Breast epithelium (tissue), 4 donors: ENCODE measurements around the gene TBRG4. TPM values are rescaled to one million over a fixed set of nuclear protein-coding genes. Genes with fewer than 3 reads are reported as not detected.
A peak's percentile ranks its signal among the peaks of the same experiment; 100 is the strongest.

Source experiments
- DNase-seq, 2 donors: peaks; one replicate each; pipeline ENCODE4 v3.0.0-alpha.2; 2019; ENCODE audit warnings: low spot score in 2 of 2
- H3K27ac ChIP-seq, 2 donors: fragments of 200-600 bp; sonication (generic) in 1 of 2; one replicate each; pipeline ENCODE4 v1.5.1; 2016 to 2019; ENCODE audit warnings: mild to moderate bottlenecking in 1 of 2
- H3K27me3 ChIP-seq, 2 donors: fragments of 200-600 bp; sonication (generic) in 1 of 2; one replicate each; pipeline versions ENCODE4 v1.5.1 to v1.6.0; 2017 to 2019; ENCODE audit warnings: control low read depth in 1 of 2, mild to moderate bottlenecking in 1 of 2
- H3K36me3 ChIP-seq: fragments of 200-600 bp; one replicate; pipeline ENCODE4 v1.5.1; 2019
- H3K4me1 ChIP-seq, 2 donors: fragments of 200-600 bp; sonication (generic); one replicate each; pipeline ENCODE4 v1.5.1; 2016 to 2019; ENCODE audit warnings: control low read depth in 1 of 2
- H3K4me3 ChIP-seq, 3 donors: fragments of 200-600 bp; sonication (generic); 1 replicate in 2 of 3; 2 replicates in 1 of 3; pipeline ENCODE4 v1.5.1; 2016 to 2019; ENCODE audit warnings: mild to moderate bottlenecking in 3 of 3, moderate library complexity in 2 of 3
- H3K9me3 ChIP-seq, 2 donors: fragments of 200-600 bp; sonication (generic) in 1 of 2; one replicate each; pipeline ENCODE4 v1.5.1; 2016 to 2019; ENCODE audit warnings: control low read depth in 1 of 2
- POLR2A ChIP-seq: fragments of 450-650 bp; IDR thresholded peaks from one replicate; pipeline ENCODE4 v1.6.1; 2016; ENCODE audit warnings: antibody characterized with exemption, mild to moderate bottlenecking, moderate library complexity
- POLR2AphosphoS5 ChIP-seq, 3 donors: sonication (generic); formaldehyde crosslinking; IDR thresholded peaks; one replicate each; pipeline ENCODE4 v1.6.1; 2017; ENCODE audit warnings: antibody characterized with exemption in 3 of 3
- intact Hi-C: fragments of 100-400 bp; cut with DNase I; formaldehyde crosslinking; loops from one replicate; pipeline ENCODE4 v1.15.1; 2023; ENCODE audit warnings: low total_unique reads
- total RNA-seq, 3 donors: library from RNA; depleted of rRNA; stranded (reverse); fragments of >200 nt; gene quantifications; one replicate each; pipeline ENCODE4 v1.1.0, GENCODE V29; 2016
- TF ChIP-seq, protein P1 (sequence below), 3 donors: fragments of 450-650 bp; IDR thresholded peaks; one replicate each; pipeline ENCODE4 v1.5.1; 2016 to 2017; ENCODE audit warnings: antibody characterized with exemption in 3 of 3, mild to moderate bottlenecking in 3 of 3, moderate library complexity in 3 of 3

TBRG4 gene
- total RNA-seq, 3 donors from 2014 or later: 37.9 to 63.8 (median 62.3) TPM

DNA sequence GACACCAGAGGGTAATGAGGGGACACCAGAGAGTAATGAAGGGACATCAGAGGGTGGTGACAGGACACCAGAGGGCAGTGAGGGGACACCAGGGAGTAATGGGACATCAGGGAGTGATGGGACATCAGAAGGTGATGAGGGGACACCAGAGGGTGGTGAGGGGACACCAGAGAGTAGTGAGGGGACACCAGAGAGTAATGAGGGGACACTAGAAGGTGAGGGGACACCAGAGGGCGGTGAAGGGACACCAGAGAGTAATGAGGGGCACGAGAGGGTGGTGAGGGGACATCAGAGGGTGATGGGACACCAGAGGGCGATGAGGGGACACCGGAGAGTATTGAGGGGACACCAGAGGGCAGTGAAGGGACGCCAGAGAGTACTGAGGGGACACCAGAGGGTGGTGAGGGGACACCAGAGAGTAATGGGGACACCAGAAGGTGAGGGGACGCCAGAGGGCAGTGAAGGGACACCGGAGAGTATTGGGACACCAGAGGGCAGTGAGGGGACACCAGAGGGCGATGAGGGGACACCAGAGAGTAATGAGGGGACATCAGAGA, 33.3 kb downstream of the TBRG4 start:
- Histone ChIP-seq H3K36me3 (no peaks in the 10 kb centered on the region), H3K27me3 (no peaks in the 10 kb centered on the region), H3K9me3 (no peaks in the 10 kb centered on the region), H3K27ac (no peak overlapping the region), H3K4me3 (no peak overlapping the region), H3K4me1 (peaks cover 0 to 8% of the 10 kb centered on the region in 2 donors)
- DNase-seq: peak in 1 of 2 donors; percentile 2
- intact Hi-C loops: no loop called here
- no peak for TF ChIP-seq POLR2A

DNA sequence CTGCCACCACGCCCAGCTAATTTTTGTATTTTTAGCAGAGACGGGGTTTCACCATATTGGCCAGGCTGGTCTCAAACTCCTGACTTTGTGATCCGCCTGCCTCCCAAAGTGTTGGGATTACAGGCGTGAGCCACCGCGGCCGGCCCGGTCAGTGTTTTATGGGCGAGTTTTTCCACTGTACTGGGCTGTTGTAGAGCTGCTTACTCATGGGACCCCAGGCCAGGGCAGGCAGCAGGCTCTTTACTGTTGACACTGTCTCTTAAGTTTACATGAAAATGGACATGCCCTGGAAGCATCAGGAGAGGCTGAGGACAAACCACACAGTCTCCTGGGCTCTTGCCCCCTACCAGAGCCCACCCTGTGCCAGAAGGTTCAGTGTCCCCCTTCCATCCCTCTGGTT, 33.9 kb downstream of the TBRG4 start:
- no peaks in the 10 kb centered on the region for H3K9me3 ChIP-seq
- H3K36me3 ChIP-seq: no peaks in the 10 kb centered on the region
- H3K27ac ChIP-seq: no peak overlapping the region
- H3K4me1 ChIP-seq: peaks cover 0 to 9% of the 10 kb centered on the region in 2 donors
- no peak for DNase-seq
- intact Hi-C loops: no loop called here
- H3K4me3 ChIP-seq: no peak overlapping the region
- TF ChIP-seq, protein P1, sequence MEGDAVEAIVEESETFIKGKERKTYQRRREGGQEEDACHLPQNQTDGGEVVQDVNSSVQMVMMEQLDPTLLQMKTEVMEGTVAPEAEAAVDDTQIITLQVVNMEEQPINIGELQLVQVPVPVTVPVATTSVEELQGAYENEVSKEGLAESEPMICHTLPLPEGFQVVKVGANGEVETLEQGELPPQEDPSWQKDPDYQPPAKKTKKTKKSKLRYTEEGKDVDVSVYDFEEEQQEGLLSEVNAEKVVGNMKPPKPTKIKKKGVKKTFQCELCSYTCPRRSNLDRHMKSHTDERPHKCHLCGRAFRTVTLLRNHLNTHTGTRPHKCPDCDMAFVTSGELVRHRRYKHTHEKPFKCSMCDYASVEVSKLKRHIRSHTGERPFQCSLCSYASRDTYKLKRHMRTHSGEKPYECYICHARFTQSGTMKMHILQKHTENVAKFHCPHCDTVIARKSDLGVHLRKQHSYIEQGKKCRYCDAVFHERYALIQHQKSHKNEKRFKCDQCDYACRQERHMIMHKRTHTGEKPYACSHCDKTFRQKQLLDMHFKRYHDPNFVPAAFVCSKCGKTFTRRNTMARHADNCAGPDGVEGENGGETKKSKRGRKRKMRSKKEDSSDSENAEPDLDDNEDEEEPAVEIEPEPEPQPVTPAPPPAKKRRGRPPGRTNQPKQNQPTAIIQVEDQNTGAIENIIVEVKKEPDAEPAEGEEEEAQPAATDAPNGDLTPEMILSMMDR (IDR thresholded peaks at IDR 0.05): no peak
- TF ChIP-seq POLR2A (no peak), POLR2AphosphoS5 (IDR thresholded peaks at IDR 0.05) (no peak)
- H3K27me3 ChIP-seq: no peaks in the 10 kb centered on the region

DNA sequence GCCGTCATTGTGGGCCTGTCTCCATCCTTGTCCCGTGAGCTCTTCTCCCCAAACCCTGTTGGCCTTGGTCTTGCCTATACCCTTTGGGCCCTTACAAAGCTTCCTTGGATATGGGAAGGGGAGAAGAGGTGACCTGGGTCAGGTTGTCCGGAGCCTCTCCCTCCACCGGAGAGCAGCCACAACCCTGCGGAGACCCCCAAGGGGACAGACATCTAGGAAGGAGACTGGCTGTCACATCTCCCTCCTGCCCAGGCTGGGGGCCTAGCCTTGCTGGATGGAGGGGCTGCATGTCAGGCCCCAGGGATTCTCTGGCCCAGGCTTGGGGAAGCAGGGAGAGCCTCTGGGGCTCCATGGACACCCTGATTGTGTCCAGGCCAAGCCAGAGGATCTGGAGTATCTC, 34.6 kb downstream of the TBRG4 start:
- intact Hi-C loops: no loop called here
- H3K4me3 ChIP-seq: no peak overlapping the region
- no peaks in the 10 kb centered on the region for H3K9me3 ChIP-seq
- TF ChIP-seq, protein P1 (IDR thresholded peaks at IDR 0.05): no peak
- TF ChIP-seq POLR2A (no peak), POLR2AphosphoS5 (IDR thresholded peaks at IDR 0.05) (no peak)
- no peaks in the 10 kb centered on the region for H3K27me3 ChIP-seq
- no peak overlapping the region for H3K27ac ChIP-seq
- H3K4me1 ChIP-seq: peaks cover 0 to 9% of the 10 kb centered on the region in 2 donors
- DNase-seq: no peak
- H3K36me3 ChIP-seq: no peaks in the 10 kb centered on the region

DNA sequence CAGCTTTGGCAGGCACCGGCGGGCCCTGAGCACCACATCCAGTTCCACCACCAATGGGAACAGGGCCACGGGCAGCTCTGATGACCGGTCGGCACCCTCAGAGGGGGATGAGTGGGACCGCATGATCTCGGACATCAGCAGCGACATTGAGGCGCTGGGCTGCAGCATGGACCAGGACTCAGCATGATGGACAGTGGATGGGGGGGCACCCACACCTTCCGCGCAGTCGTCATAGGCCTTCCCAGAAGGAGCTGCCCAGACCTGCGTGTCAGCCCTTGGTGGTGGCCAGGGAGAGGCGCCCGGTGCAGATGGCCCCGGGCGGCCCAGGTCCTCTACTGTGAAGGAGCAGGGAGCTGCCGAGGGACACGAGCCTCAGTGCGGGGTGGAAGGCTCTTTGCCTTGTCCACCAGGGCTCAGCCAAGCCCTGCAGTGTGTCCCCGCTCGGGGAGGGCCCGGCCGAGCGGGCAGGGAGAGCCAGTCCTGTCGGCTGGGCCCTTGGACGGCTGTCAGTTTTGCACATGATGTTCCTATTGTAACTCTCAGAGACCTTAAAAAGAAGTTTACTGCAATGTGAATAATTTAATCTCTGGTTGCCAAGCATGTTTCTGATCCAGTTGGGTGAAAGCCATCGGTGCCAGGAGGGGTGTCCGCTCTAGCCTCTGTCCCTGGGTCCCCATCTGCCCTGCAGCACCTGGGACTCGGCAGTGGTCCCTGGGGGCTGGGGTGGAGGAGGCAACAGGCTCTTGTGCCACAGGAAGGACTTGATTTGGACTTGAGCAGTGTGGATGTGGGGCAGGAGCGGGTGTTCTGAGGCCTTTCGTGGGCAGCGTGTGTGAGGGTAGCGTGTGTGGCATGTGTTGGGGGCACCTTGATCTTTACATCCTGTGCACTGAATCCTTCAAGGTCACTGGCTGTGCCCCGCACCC, 35.4 kb downstream of the TBRG4 start:
- DNase-seq: no peak
- Histone ChIP-seq H3K27ac (no peak overlapping the region), H3K4me3 (no peak overlapping the region), H3K9me3 (no peaks in the 10 kb centered on the region), H3K36me3 (no peaks in the 10 kb centered on the region), H3K27me3 (no peaks in the 10 kb centered on the region), H3K4me1 (peaks cover 0 to 9% of the 10 kb centered on the region in 2 donors)
- intact Hi-C loops: no loop called here
- TF ChIP-seq POLR2AphosphoS5 (IDR thresholded peaks at IDR 0.05): no peak
- TF ChIP-seq, protein P1 (IDR thresholded peaks at IDR 0.05): no peak
- no peak for TF ChIP-seq POLR2A

- Histone ChIP-seq H3K36me3 (no peaks in the 10 kb centered on the region), H3K4me3 (no peak overlapping the region), H3K27me3 (no peaks in the 10 kb centered on the region), H3K4me1 (peaks cover 0 to 9% of the 10 kb centered on the region in 2 donors), H3K27ac (no peak overlapping the region), H3K9me3 (no peaks in the 10 kb centered on the region)
- no peak for DNase-seq
- no peak for TF ChIP-seq POLR2AphosphoS5 (IDR thresholded peaks at IDR 0.05)
- TF ChIP-seq, protein P1 (IDR thresholded peaks at IDR 0.05): no peak
- TF ChIP-seq POLR2A: no peak
- intact Hi-C loops: no loop called here
Observed at GRCh38 chr7:45075355-45075644, 36.2 kb downstream of the TBRG4 start.
